ENCODE data around the gene MAP3K8.

GRCh38 chr10:30436191-30436611, 2.2 kb downstream of the MAP3K8 start:
- TF ChIP-seq EP300 (conservative IDR thresholded peaks at IDR 0.05; ENCODE audit: poor library complexity, severe bottlenecking) (no peak), CTCF (IDR thresholded peaks at IDR 0.05; ENCODE audit: poor library complexity, severe bottlenecking) (no peak), EZH2 (IDR thresholded peaks at IDR 0.05; ENCODE audit: borderline replicate concordance, insufficient read depth, low read length, poor library complexity, severe bottlenecking) (no peak), SMC3 (conservative IDR thresholded peaks at IDR 0.05; ENCODE audit: poor library complexity) (no peak)
